Kasumi-1 (cell line): Measurements from ENCODE around the gene NCAPG2.
"Not testable (repeated sequence)": the region's sequence is repeated elsewhere in the genome, so short reads cannot be mapped to it uniquely, and the experiment has no call there.

Experiments used
- DNase-seq, 2 experiments: peaks; one replicate each; lab custom pipeline; 2025; lab: John Stamatoyannopoulos, UW

The NCAPG2 gene

GRCh38 chr7:158706710-158707590 is 2.3 kb upstream of the NCAPG2 start:
- no peak for DNase-seq

- DNase-seq, result no peak
Observed at GRCh38 chr7:158706273-158706704, 1.7 kb upstream of the NCAPG2 start.

GRCh38 chr7:158705234-158705850 is 738 bp upstream of the NCAPG2 start:
- peak in 1 of 2 experiments; percentile 19 for DNase-seq

GRCh38 chr7:158703679-158704523 is 703 bp downstream of the NCAPG2 start:
- not testable (repeated sequence) for DNase-seq

GRCh38 chr7:158702944-158703343 is 1.7 kb downstream of the NCAPG2 start:
- DNase-seq, result no peak

GRCh38 chr7:158702196-158702595 is 2.4 kb downstream of the NCAPG2 start:
- DNase-seq, result no peak

- no peak for DNase-seq
Observed at GRCh38 chr7:158700008-158700407, 4.6 kb downstream of the NCAPG2 start.

GRCh38 chr7:158699341-158699740 is 5.3 kb downstream of the NCAPG2 start:
- DNase-seq, result no peak

- DNase-seq, result no peak
Observed at GRCh38 chr7:158698657-158699195, 5.9 kb downstream of the NCAPG2 start.

- not testable (repeated sequence) for DNase-seq
Observed at GRCh38 chr7:158697597-158697996, 7.0 kb downstream of the NCAPG2 start.

- DNase-seq, result peak; percentile 96 to 98
Observed at GRCh38 chr7:158695726-158696452, 8.7 kb downstream of the NCAPG2 start.

- DNase-seq, result no peak
Observed at GRCh38 chr7:158695056-158695455, 9.5 kb downstream of the NCAPG2 start.

GRCh38 chr7:158694650-158695049 is 10.0 kb downstream of the NCAPG2 start:
- DNase-seq, result no peak

GRCh38 chr7:158689488-158689887 is 15.1 kb downstream of the NCAPG2 start:
- no peak for DNase-seq

GRCh38 chr7:158687406-158687805 is 17.2 kb downstream of the NCAPG2 start:
- no peak for DNase-seq

GRCh38 chr7:158685693-158686092 is 18.9 kb downstream of the NCAPG2 start:
- DNase-seq, result no peak

- DNase-seq, result no peak
Observed at GRCh38 chr7:158684329-158684728, 20.3 kb downstream of the NCAPG2 start.

- DNase-seq, result no peak
Observed at GRCh38 chr7:158683541-158683940, 21.1 kb downstream of the NCAPG2 start.

GRCh38 chr7:158682456-158682855 is 22.1 kb downstream of the NCAPG2 start:
- DNase-seq, result no peak

GRCh38 chr7:158680754-158681153 is 23.9 kb downstream of the NCAPG2 start:
- DNase-seq, result no peak

- DNase-seq, result peak in 1 of 2 experiments; percentile 9
Observed at GRCh38 chr7:158676906-158677305, 27.7 kb downstream of the NCAPG2 start.
